B cell (primary cell): ENCODE data around the gene FUT6. TPM values are rescaled to one million over a fixed set of nuclear protein-coding genes. Genes with fewer than 3 reads are reported as not detected.

ENCODE experiments used
- ATAC-seq: fragments of 200-7000 bp; cut with Tn5 transposase; one replicate; pipeline ENCODE4 v1.10.0; 2021; ENCODE audit warnings: low read depth, mild to moderate bottlenecking, moderate number of reproducible peaks, moderate library complexity
- CTCF ChIA-PET: fragments of 350-600 bp; sonication (Branson Sonifier 250); formaldehyde crosslinking; loops from one replicate; lab custom pipeline; 2021; ENCODE audit warnings: antibody characterized with exemption, inconsistent platforms; lab: Charles Lee
- POLR2A ChIA-PET: fragments of 350-600 bp; sonication (Branson Sonifier 250); formaldehyde crosslinking; loops from one replicate; lab custom pipeline; 2021; ENCODE audit warnings: antibody characterized with exemption; lab: Charles Lee
- DNase-seq: peaks from one replicate; pipeline ENCODE4 v3.0.0; 2013
- H2AFZ ChIP-seq: 2 replicates; pipeline ENCODE4 v1.6.1; 2012; ENCODE audit warnings: mild to moderate bottlenecking, low read depth, low read length; ENCODE audit not compliant: insufficient read depth, poor library complexity, severe bottlenecking
- H3K27ac ChIP-seq, 2 donors: 1 replicate in 1 of 2; 2 replicates in 1 of 2; pipeline ENCODE4 v1.5.1; 2012 to 2013; ENCODE audit warnings: low read length in 2 of 2, mild to moderate bottlenecking in 2 of 2, moderate library complexity in 1 of 2
- H3K27me3 ChIP-seq, 4 experiments: fragments of 200-600 bp in 1 of 4; sonication (generic) in 1 of 4; replicated peaks in 1 of 4; 1 replicate in 2 of 4; 2 replicates in 2 of 4; pipeline versions ENCODE4 v1.6.1 to v1.7.0; 2013 to 2016; ENCODE audit warnings: low read length in 3 of 4, mild to moderate bottlenecking in 2 of 4, mixed read lengths in 1 of 4, moderate library complexity in 1 of 4; ENCODE audit not compliant: insufficient read depth in 4 of 4, control insufficient read depth in 3 of 4; ENCODE audit errors: control extremely low read depth in 1 of 4
- H3K36me3 ChIP-seq, 2 experiments: replicated peaks in 1 of 2; 1 replicate in 1 of 2; 2 replicates in 1 of 2; pipeline versions ENCODE4 v1.6.1 to v1.7.1; 2013; ENCODE audit warnings: low read length in 1 of 2; ENCODE audit not compliant: insufficient read depth in 2 of 2, control insufficient read depth in 1 of 2; ENCODE audit errors: control extremely low read depth in 1 of 2, extremely low read depth in 1 of 2
- H3K4me1 ChIP-seq, 2 donors: fragments of 200-600 bp in 1 of 2; sonication (generic) in 1 of 2; 1 replicate in 1 of 2; 2 replicates in 1 of 2; pipeline versions ENCODE4 v1.5.1 to v1.6.1; 2013 to 2017; ENCODE audit warnings: low read length in 2 of 2; ENCODE audit not compliant: control insufficient read depth in 2 of 2, insufficient read depth in 2 of 2
- H3K4me2 ChIP-seq: replicated peaks from 2 replicates; pipeline ENCODE3; 2012; ENCODE audit warnings: mild to moderate bottlenecking, low read depth, low read length; ENCODE audit not compliant: poor library complexity, severe bottlenecking
- H3K4me3 ChIP-seq, 5 experiments: fragments of 200-600 bp in 1 of 5; sonication (generic) in 1 of 5; 1 replicate in 3 of 5; 2 replicates in 2 of 5; pipeline versions ENCODE4 v1.5.1 to v1.7.0; 2011 to 2016; ENCODE audit warnings: low read length in 4 of 5, mild to moderate bottlenecking in 4 of 5, low read depth in 2 of 5, control low read depth in 1 of 5, moderate library complexity in 1 of 5; ENCODE audit not compliant: insufficient read depth in 1 of 5; ENCODE audit errors: control extremely low read depth in 1 of 5, extremely low read depth in 1 of 5
- H3K79me2 ChIP-seq: fragments of 200-600 bp; sonication (generic); one replicate; pipeline ENCODE4 v1.6.0; 2016; ENCODE audit warnings: low read length; ENCODE audit not compliant: control insufficient read depth, insufficient read depth
- H3K9ac ChIP-seq: fragments of 200-600 bp; sonication (generic); 2 replicates; pipeline ENCODE4 v1.6.1; 2017; ENCODE audit warnings: mild to moderate bottlenecking, low read length, moderate library complexity
- H3K9me3 ChIP-seq, 3 donors: one replicate each; pipeline versions ENCODE4 v1.6.1 to v1.7.1; 2013; ENCODE audit warnings: low read length in 2 of 3; ENCODE audit not compliant: control insufficient read depth in 2 of 3, insufficient read depth in 1 of 3; ENCODE audit errors: control extremely low read depth in 1 of 3
- H4K20me1 ChIP-seq: 2 replicates; pipeline ENCODE4 v1.6.0; 2012; ENCODE audit warnings: mild to moderate bottlenecking, low read length; ENCODE audit not compliant: insufficient read depth, control insufficient read depth, poor library complexity, severe bottlenecking
- H3K27ac Mint-ChIP-seq: one replicate; pipeline ENCODE4 v1.8.0; 2021; ENCODE audit warnings: mixed read lengths
- H3K27me3 Mint-ChIP-seq: one replicate; pipeline ENCODE4 v1.8.0; 2021; ENCODE audit warnings: mixed read lengths
- H3K4me1 Mint-ChIP-seq: one replicate; pipeline ENCODE4 v1.8.0; 2021; ENCODE audit warnings: mixed read lengths
- H3K4me3 Mint-ChIP-seq: one replicate; pipeline ENCODE4 v1.8.0; 2021; ENCODE audit warnings: mixed read lengths
- H3K9me3 Mint-ChIP-seq: one replicate; pipeline ENCODE4 v1.8.0; 2022; ENCODE audit warnings: mixed read lengths; ENCODE audit not compliant: insufficient read depth
- EZH2 ChIP-seq: IDR thresholded peaks from 2 replicates; pipeline ENCODE4 v1.6.1; 2012; ENCODE audit warnings: borderline replicate concordance, low read depth, mild to moderate bottlenecking, moderate library complexity, low read length; ENCODE audit not compliant: insufficient read depth, poor library complexity, severe bottlenecking
- WGBS: methylation state at CpG from one replicate; pipeline ENCODE4 v1.1.5; 2013; ENCODE audit warnings: missing lambda C conversion rate; ENCODE audit not compliant: insufficient coverage; 5-methylcytosine and 5-hydroxymethylcytosine counted together
- intact Hi-C: fragments of 100-400 bp; cut with micrococcal nuclease; formaldehyde crosslinking; loops from one replicate; pipeline ENCODE4 v1.10.0; 2022
- polyA plus RNA-seq: library from polyadenylated mRNA; depleted of rRNA; stranded (reverse); fragments of >200 nt; gene quantifications from 2 replicates; pipeline ENCODE4 v1.2.3, GENCODE V29; 2012
- total RNA-seq, 2 donors: library from RNA; stranded (reverse); fragments of 120-200 nt in 1 of 2; gene quantifications; 1 replicate in 1 of 2; 2 replicates in 1 of 2; pipeline versions ENCODE4 v1.2.3 to v1.2.4, GENCODE V29; 2013 to 2022
- TF ChIP-seq, protein P1 (sequence below): fragments of 200-600 bp; IDR thresholded peaks from one replicate; pipeline ENCODE4 v1.8.0; 2022; ENCODE audit warnings: antibody characterized with exemption, mild to moderate bottlenecking

The FUT6 gene
- total and polyA plus RNA-seq, 2 donors (not counting 1 experiment from before 2014, with no cell fraction given): 0.03 TPM; not detected in 1

DNA sequence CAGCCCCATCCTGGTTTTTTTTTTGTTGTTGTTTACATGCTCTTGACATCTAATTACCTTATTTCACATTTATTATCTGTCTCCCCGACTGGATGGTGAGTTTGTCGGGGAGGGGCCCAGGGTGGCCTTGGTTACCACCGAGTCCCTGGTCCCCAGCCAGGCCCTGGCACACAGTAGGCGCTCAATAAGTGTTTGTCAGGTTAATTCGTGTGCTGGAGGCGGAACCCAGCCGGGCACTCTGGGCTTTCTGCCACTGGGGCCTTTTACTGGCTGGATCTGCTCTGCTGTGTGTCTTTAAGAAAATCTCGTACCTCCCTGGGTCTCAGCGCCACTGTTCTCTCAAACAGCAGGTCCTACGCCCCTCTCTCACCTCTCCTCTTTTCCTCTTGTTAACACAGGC lies 30.0 kb downstream of the FUT6 start:
- no peak overlapping the region for H3K4me3 ChIP-seq
- H2AFZ ChIP-seq: no peak overlapping the region
- Mint-ChIP-seq H3K27ac (no peak overlapping the region), H3K9me3 (no peaks in the 10 kb centered on the region), H3K27me3 (no peaks in the 10 kb centered on the region), H3K4me3 (no peak overlapping the region), H3K4me1 (peaks cover 4% of the 10 kb centered on the region)
- peaks cover 5 to 9% of the 10 kb centered on the region in 2 donors for H3K4me1 ChIP-seq
- H3K79me2 ChIP-seq: no peaks in the 10 kb centered on the region
- intact Hi-C loops: loop anchor here (5.0 kb wide), 1 partner anchor 98 kb away; no protein-coding TSS in a partner anchor
- peaks cover 0 to 16% (median 0%) of the 10 kb centered on the region in 3 donors for H3K9me3 ChIP-seq
- TF ChIP-seq EZH2: no peak
- TF ChIP-seq, protein P1, sequence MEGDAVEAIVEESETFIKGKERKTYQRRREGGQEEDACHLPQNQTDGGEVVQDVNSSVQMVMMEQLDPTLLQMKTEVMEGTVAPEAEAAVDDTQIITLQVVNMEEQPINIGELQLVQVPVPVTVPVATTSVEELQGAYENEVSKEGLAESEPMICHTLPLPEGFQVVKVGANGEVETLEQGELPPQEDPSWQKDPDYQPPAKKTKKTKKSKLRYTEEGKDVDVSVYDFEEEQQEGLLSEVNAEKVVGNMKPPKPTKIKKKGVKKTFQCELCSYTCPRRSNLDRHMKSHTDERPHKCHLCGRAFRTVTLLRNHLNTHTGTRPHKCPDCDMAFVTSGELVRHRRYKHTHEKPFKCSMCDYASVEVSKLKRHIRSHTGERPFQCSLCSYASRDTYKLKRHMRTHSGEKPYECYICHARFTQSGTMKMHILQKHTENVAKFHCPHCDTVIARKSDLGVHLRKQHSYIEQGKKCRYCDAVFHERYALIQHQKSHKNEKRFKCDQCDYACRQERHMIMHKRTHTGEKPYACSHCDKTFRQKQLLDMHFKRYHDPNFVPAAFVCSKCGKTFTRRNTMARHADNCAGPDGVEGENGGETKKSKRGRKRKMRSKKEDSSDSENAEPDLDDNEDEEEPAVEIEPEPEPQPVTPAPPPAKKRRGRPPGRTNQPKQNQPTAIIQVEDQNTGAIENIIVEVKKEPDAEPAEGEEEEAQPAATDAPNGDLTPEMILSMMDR: no peak
- no peak overlapping the region for H3K27ac ChIP-seq
- 75% methylated on average over 4 of the region's 10 CpGs for WGBS
- DNase-seq: no peak
- no peak overlapping the region for H3K9ac ChIP-seq
- peaks cover 0 to 10% (median 4%) of the 10 kb centered on the region in 4 experiments for H3K27me3 ChIP-seq
- ChIA-PET POLR2A (no interaction called here), CTCF (interaction anchor here (2.0 kb wide), 1 partner anchor 15 kb away, joined by 6 read pairs; no protein-coding TSS in a partner anchor)
- no peaks in the 10 kb centered on the region for H4K20me1 ChIP-seq
- no peak overlapping the region for H3K4me2 ChIP-seq
- H3K36me3 ChIP-seq: no peaks in the 10 kb centered on the region
- no peak for ATAC-seq

DNA sequence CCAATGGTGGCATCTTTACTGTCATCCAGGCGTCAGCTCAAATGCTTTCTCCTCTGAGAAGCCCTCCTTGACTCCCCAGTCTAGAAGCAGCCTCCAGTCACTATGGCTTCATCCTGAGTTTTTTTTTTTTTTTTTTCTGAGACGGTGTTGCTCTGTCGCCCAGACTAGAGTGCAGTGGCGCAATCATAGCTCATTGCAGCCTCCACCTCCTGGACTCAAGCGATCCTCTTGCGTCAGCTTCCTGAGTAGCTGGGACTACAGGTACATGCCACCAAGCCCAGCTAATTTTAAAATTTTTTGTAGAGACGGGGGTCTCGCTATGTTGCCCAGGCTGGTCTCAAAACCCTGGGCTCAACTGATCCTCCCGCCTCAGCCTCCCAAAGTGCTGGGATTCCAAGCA lies 30.4 kb downstream of the FUT6 start:
- H3K27ac Mint-ChIP-seq: no peak overlapping the region
- ATAC-seq (no peak), DNase-seq (no peak)
- H3K4me3 Mint-ChIP-seq: no peak overlapping the region
- TF ChIP-seq, protein P1: no peak
- TF ChIP-seq EZH2: no peak
- peaks cover 8% of the 10 kb centered on the region for H3K4me1 Mint-ChIP-seq
- Histone ChIP-seq H3K4me3 (no peak overlapping the region), H3K9ac (no peak overlapping the region), H3K27me3 (peaks cover 0 to 15% (median 6%) of the 10 kb centered on the region in 4 experiments), H3K79me2 (no peaks in the 10 kb centered on the region), H3K27ac (no peak overlapping the region), H3K9me3 (peaks cover 0 to 20% (median 0%) of the 10 kb centered on the region in 3 donors), H3K4me1 (peaks cover 9 to 13% of the 10 kb centered on the region in 2 donors), H2AFZ (no peak overlapping the region), H3K36me3 (no peaks in the 10 kb centered on the region), H4K20me1 (no peaks in the 10 kb centered on the region), H3K4me2 (no peak overlapping the region)
- no peaks in the 10 kb centered on the region for H3K27me3 Mint-ChIP-seq
- POLR2A ChIA-PET: interaction anchor here (0.7 kb wide), 1 partner anchor 18 kb away, joined by 5 read pairs; the partner anchor contains the start of gene DUS3L
- intact Hi-C loops: loop anchor here (5.0 kb wide), 1 partner anchor 98 kb away; no protein-coding TSS in a partner anchor
- no peaks in the 10 kb centered on the region for H3K9me3 Mint-ChIP-seq
- 94% methylated on average over 8 of the region's 9 CpGs for WGBS
- CTCF ChIA-PET: interaction anchor here (2.0 kb wide), 1 partner anchor 14 kb away, joined by 6 read pairs; no protein-coding TSS in a partner anchor
